OCI-LY3 (cell line): ENCODE data around the gene MAGI1.

Experiments used
- CTCF ChIP-seq: fragments of 200-600, 300-600 bp; sonication (generic); IDR thresholded peaks from 2 replicates; pipeline ENCODE4 v1.5.1; 2014; ENCODE audit warnings: antibody characterized with exemption, low read length, low read depth
- EZH2phosphoT487 ChIP-seq: fragments of 200-600 bp; shearing (Covaris generic); IDR thresholded peaks from 2 replicates; pipeline ENCODE4 v1.6.1; 2018; ENCODE audit warnings: antibody characterized with exemption, mixed run types, low read depth

- no peak for TF ChIP-seq EZH2phosphoT487
- no peak for TF ChIP-seq CTCF
Observed at GRCh38 chr3:65596029-65596300, 442.8 kb downstream of the MAGI1 start.
